ENCODE measurements around the gene KRT33B. TPM values are rescaled to one million over a fixed set of nuclear protein-coding genes. Genes with fewer than 3 reads are reported as not detected.

KRT33B gene
- polyA plus RNA-seq, 1 donor from 2014 or later = not detected

DNA sequence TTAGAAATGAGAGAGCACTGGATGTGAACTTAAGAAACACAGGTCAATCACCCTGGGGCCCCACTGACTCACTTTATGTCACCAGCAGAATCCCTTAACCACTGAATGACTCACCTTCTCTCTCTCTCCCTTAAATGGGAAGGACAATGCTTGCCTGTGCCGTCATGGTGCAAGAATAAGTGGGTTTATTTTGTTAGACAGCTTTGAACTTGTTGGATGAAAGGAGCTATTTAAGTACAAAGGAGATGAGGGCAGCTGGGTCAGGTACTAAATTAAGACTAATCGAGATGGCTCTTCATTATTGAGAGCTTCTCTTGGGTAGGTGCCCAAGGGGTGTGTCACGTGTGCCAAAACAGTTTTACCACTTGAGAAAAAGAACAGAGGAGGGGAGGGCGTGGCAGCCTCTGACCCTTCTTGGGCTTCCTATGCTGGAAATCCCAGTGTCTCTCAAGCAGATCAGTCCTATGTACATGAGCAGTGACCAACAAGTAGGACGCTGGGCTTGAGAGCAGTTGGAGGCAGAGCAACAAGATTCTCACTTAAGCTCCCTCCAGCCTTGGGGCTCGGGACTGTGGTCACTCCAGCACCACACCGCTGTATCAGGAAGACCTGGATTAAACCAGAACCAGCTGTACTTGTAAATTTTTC, 34.5 kb upstream of the KRT33B start:
- Histone ChIP-seq H3K27ac (ENCODE audit: low read length) (no peak overlapping the region), H3K36me3 (ENCODE audit: insufficient read depth, low read length) (no peaks in the 10 kb centered on the region), H3K9ac (ENCODE audit: low read length) (no peak overlapping the region), H3K4me3 (ENCODE audit: low read length) (no peak overlapping the region), H3K4me2 (ENCODE audit: low read length) (no peak overlapping the region), H2AFZ (ENCODE audit: low read depth, low read length) (no peak overlapping the region), H3K79me2 (replicated peaks; ENCODE audit: insufficient read depth, low read length) (no peaks in the 10 kb centered on the region), H3K27me3 (ENCODE audit: insufficient read depth, low read depth, low read length) (no peaks in the 10 kb centered on the region), H3K9me2 (ENCODE audit: insufficient read depth, low read length) (no peaks in the 10 kb centered on the region), H4K20me1 (ENCODE audit: insufficient read depth) (no peaks in the 10 kb centered on the region), H3K9me3 (ENCODE audit: low read length) (no peaks in the 10 kb centered on the region), H3F3A (ENCODE audit: insufficient read depth, low read length, poor library complexity, severe bottlenecking) (no peaks in the 10 kb centered on the region)
- TF ChIP-seq RAD21 (conservative IDR thresholded peaks at IDR 0.05) = no peak
- no peak for TF ChIP-seq EP300 (conservative IDR thresholded peaks at IDR 0.05; ENCODE audit: poor library complexity, severe bottlenecking)
- no peak for TF ChIP-seq EZH2 (IDR thresholded peaks at IDR 0.05; ENCODE audit: borderline replicate concordance, insufficient read depth, low read length, poor library complexity, severe bottlenecking)
- no peak for TF ChIP-seq SMC3 (conservative IDR thresholded peaks at IDR 0.05; ENCODE audit: poor library complexity)
- TF ChIP-seq MXI1 (conservative IDR thresholded peaks at IDR 0.05; ENCODE audit: poor library complexity, severe bottlenecking) = no peak
- no peak for TF ChIP-seq CTCF (IDR thresholded peaks at IDR 0.05; ENCODE audit: poor library complexity, severe bottlenecking)
- TF ChIP-seq TAF1 (IDR thresholded peaks at IDR 0.05; ENCODE audit: low read depth) = no peak
- TF ChIP-seq POLR2AphosphoS5 (IDR thresholded peaks at IDR 0.05) = no peak
- TF ChIP-seq REST (IDR thresholded peaks at IDR 0.05; ENCODE audit: borderline replicate concordance) = no peak

GRCh38 chr17:41403404-41404023, 33.9 kb upstream of the KRT33B start:
- TF ChIP-seq RAD21 (conservative IDR thresholded peaks at IDR 0.05) (no peak), SMC3 (conservative IDR thresholded peaks at IDR 0.05; ENCODE audit: poor library complexity) (no peak), EZH2 (IDR thresholded peaks at IDR 0.05; ENCODE audit: borderline replicate concordance, insufficient read depth, low read length, poor library complexity, severe bottlenecking) (no peak), POLR2AphosphoS5 (IDR thresholded peaks at IDR 0.05) (no peak), CTCF (IDR thresholded peaks at IDR 0.05; ENCODE audit: poor library complexity, severe bottlenecking) (no peak), TAF1 (IDR thresholded peaks at IDR 0.05; ENCODE audit: low read depth) (no peak), EP300 (conservative IDR thresholded peaks at IDR 0.05; ENCODE audit: poor library complexity, severe bottlenecking) (no peak), MXI1 (conservative IDR thresholded peaks at IDR 0.05; ENCODE audit: poor library complexity, severe bottlenecking) (no peak), REST (IDR thresholded peaks at IDR 0.05; ENCODE audit: borderline replicate concordance) (no peak)
- Histone ChIP-seq H3K9ac (ENCODE audit: low read length) (no peak overlapping the region), H2AFZ (ENCODE audit: low read depth, low read length) (no peak overlapping the region), H3K4me2 (ENCODE audit: low read length) (no peak overlapping the region), H3K4me3 (ENCODE audit: low read length) (no peak overlapping the region), H3K9me3 (ENCODE audit: low read length) (no peaks in the 10 kb centered on the region), H3F3A (ENCODE audit: insufficient read depth, low read length, poor library complexity, severe bottlenecking) (no peaks in the 10 kb centered on the region), H4K20me1 (ENCODE audit: insufficient read depth) (no peaks in the 10 kb centered on the region), H3K27me3 (ENCODE audit: insufficient read depth, low read depth, low read length) (no peaks in the 10 kb centered on the region), H3K27ac (ENCODE audit: low read length) (no peak overlapping the region), H3K36me3 (ENCODE audit: insufficient read depth, low read length) (no peaks in the 10 kb centered on the region), H3K79me2 (replicated peaks; ENCODE audit: insufficient read depth, low read length) (no peaks in the 10 kb centered on the region), H3K9me2 (ENCODE audit: insufficient read depth, low read length) (no peaks in the 10 kb centered on the region)
